Stimulated activated naive CD8-positive, alpha-beta T cell treated with anti-CD3 and anti-CD28 coated beads, Interleukin-15, Interleukin-2, amounts not matched to agents 100 U/mL and 50 U/mL, for 24 hours (primary cell): ENCODE measurements around the gene ARSG.
"Not testable (repeated sequence)": the region's sequence is repeated elsewhere in the genome, so short reads cannot be mapped to it uniquely, and the experiment has no call there.

Source experiments
- ATAC-seq: fragments of 150-1000 bp; cut with Tn5 transposase; one replicate; pipeline ENCODE4 v1.10.0; 2021
- DNase-seq: peaks from one replicate; pipeline ENCODE4 v3.0.0; 2021

The ARSG gene

DNA sequence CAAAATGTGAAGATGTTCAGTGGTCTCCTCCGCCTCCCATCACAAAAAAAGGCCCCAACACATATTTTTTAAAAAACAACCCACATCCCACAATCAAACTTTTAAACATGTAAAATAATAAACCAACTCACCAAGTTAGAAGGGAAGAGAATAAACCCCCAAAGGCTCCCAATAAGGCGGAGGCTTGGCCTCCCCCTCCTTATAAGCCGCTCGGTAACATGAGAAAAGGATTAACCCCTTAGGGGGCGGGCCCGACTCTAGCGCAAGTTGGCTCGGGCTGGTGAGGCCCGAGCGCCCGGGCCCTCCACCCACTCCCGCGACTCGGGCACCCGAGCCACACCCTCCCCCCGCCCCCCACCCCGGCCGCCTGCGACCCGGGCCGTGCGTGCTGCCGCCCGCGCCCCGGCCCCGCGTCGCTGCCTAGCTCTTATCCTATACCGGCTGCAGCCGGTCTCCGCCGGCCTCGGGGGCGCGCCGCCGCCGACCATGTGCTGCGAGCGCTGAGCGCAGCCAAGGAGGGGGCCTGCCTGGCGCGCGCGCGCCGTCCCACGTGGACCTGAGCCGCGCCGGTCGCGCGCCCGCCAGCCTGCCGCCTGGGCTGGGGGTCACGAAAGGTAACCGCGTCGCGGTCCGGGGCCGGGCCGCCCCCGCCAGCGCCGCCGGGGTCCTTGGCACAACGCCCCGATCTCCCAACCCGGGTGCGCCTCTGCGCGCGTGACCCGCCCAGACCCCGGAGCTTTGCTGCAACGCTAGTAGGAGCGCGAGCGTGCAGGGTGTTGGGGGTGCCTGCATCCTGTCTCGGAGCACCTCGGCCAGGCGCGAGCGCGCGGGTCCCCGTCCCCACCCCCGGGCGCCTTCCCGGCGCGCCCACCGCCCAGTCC lies at the start of gene ARSG, which contains the start of gene SLC16A6:
TSS of gene ARSG (plus strand) at position 541 of the 881 bp plus-strand sequence. CDS start 15,999 bp downstream, outside the sequence.
TSS of gene SLC16A6 (minus strand) at position 173 of the 881 bp plus-strand sequence. CDS start 12,807 bp downstream, outside the sequence.
- ATAC-seq (peak; percentile 73), DNase-seq (peak; percentile 86)

DNA sequence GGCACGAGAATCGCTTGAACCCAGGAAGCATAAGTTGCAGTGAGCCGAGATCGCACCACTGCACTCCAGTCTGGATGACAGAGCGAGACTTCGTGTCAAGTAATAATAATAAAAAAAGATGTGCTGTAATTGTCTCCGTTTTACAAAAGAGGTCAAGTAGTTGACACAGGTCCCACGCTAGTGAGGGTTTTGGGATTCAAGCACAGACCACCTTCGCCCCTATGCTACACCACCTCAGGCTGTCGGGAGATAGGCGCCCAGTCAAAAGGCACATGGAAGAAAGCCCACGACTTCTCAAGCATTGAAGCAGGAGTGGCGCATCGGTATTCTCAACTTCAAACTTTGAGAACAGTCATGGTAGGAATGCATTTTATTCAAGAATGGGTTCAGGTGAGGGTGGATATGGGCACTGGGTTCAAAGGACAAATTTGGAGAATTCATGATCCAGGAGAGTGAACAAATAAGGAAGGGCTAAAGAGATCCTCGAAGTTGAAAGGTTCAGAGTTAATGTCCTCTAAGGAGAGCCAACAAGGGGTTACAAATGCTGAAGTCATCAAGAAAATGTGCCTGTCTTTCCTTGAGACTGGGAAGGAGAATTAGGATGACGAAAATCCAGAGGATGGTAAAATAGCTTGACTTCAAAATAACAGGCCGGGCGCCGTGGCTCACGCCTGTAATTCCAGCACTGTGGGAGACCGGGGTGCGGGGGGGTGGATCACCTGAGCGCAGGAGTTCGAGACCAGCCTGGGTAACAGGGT lies 44.8 kb upstream of the ARSG start:
- DNase-seq (no peak), ATAC-seq (no peak)

DNA sequence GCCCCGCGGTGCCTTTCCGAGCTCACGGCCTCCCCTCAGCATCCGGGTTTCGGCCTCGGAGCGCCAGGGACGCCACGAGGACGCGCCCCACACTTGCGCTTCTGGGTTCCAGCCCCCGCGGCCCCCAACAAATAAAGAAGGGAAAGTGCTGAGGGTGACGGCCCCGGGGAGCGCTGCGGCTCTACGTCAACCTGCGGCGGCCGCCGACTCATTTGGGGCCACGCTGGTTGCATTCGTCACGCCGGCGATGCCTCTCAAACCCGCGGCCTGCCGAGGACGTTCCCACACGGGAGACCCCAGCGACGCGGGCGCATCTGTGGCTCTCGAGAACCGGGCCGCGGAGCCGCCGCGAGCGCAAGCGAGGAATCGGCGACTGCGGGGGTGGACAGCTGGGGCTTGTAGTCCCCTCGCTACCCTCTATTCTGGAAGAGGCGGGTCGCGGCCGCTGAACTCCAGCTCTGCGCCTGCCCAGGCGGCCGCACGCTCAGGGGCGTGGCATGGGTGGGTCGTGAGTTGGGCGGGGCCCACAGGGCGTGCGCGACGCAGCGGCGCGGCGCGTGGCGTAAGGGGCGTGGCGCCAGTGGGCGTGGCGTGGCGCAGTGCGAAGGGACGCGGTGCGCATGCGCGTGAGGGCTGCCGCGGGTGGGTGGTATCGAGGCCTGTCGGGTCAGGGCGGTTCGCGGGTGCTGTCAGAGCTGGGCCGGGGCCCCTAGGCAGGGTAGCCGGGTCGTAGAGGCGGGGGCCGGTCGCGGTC lies 43.7 kb upstream of the ARSG start, which contains the start of gene AMZ2:
TSS of gene AMZ2 (plus strand) at position 599 of the 754 bp plus-strand sequence. CDS start 2,145 bp downstream, outside the sequence.
- ATAC-seq (peak; percentile 88), DNase-seq (peak; percentile 99)

DNA sequence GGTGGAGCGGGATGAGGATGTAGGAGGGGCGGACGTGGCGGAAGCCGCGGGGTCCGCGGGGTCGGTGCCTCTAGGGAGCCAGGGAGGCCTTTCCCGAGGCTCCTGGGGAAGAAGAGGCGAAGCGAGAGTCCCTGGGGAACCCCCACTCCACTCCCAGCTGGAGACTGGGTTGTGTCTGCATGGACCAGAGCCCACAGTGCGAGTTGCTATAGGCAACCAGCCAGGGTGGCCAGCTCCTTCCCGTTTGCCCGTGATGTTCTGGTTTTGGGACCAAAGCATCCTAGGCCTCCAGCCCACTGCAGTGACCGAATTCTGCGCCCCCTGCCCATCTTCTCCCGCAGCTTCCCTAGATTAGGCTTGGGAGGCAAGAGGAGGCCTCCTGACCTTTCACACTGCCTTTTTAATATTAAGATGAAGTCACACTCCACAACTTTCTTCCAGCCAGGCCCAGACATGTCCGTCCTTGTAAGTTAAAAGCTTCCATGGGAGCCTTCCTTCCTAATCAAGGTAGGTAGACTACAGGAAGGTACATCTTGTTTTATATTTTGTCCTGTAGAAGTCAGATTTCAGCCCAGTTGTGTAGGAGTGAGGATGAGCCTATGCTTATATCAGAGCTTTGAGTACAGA lies 43.0 kb upstream of the ARSG start:
- ATAC-seq, result peak; percentile 45
- no peak for DNase-seq

DNA sequence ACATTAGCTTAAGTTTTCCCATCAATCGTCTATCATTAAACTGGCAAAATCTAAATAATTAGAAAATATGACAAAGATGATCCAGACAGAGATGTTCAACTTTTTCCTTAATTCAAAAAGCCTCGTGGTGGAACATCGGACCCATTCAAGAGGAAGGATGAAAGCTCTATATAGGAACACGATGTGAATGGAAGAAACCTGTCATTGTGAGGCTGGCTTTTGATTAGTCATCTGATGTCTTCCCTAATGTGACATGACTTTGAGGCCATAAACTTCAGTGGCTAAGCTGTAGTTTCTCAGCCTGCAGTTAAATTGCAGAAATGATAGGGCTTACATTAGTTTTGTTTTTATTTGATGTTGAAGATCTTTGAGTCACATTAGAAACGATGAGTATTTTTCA lies 42.4 kb upstream of the ARSG start:
- DNase-seq (no peak), ATAC-seq (peak; percentile 33)

DNA sequence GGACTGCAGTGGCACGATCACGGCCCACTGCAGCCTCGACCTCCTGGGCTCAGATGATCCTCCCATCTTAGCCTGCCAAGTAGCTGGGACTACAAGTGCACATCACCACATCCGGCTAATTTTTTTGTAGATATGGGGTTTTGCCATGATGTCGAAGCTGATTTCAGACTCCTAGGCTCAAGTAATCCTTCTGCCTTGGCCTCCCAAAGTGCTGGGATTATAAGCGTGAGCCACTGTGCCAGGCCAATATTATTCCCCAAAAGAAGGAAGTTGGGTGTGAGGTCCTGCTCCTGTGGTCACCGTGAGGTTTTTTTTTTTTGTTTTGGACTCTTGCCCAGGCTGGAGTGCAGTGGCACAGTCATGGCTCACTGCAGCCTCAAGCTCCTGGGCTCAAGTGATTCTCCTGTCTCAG lies 41.9 kb upstream of the ARSG start:
- ATAC-seq, result no peak

DNA sequence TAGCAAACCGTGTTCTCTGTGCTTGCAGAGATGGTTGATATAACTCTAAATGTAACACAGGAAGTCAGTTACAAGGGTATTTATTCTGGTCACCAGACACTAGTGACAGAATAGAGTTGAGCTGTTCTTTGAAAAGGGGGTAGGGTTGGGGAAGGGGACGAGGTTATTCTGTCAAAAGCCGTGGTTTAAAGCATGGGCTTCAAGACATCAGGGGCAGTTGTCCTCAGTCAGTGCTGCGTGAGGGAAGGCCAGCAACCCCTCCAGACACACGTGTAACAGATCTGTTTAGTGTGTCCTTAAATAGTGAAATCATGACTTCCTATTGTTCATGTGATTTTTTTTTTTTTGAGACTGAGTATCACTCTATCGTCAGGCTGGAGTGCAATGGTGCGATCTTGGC lies 37.9 kb upstream of the ARSG start:
- DNase-seq, ATAC-seq: not testable (repeated sequence)

More for the DNA sequence above, 41.9 kb upstream of the ARSG start:
- no peak for DNase-seq

DNA sequence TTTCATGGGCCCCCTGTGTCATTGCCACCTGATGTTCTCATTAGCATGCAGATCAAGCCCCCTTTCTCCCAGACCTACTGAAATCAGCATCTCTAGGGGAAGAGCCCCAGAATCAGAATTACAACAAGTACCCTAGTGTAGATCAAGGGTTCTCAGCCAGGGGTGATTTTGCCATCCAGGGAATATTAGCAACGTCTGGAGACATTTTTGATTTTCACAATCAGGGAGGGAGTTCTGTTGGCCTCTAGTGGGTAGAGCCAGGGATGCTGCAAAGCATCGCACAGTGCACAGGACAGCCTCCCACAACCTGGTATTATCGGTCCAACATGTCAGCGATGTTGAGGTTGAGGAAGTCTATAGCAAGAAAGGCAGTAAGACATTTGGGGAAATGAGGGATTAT lies 36.1 kb upstream of the ARSG start:
- ATAC-seq (no peak), DNase-seq (no peak)

DNA sequence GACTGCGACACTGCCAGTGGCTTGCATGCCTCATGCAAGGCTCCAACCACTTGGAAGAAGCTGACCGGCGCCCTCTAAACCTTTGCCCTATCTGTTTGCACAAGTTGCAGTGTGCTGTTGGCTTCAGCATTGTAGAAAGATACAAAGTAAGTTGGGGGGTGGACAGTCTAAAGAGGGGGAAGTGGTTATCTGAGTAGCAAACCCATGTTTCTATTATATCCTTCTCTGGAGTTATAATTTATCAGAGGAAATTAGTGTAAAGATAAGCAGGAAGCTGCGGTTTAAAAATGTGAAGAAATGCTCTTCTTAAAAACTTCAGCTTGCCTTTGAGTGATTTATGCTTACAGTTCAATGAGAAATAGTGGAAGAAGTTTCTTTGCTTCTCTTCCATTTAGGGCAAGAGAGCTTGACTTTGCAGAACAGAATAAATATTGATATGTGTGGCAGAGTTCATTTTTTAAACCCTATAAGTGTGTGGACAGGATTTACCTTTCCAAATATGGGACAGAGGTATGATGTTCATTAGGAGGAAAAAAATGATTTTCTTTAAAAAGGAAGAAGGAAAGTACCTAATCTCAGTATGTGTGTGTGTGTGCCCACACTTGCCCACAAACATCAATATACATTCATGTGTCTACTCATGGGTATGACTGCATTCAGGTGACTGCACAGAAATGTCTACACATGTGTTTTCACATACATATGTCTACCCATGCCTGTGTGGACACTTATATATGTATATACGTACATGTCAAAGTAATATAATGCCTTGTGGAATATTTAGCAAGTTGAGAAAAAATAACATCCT lies 35.4 kb upstream of the ARSG start:
- ATAC-seq (peak; percentile 58), DNase-seq (no peak)

DNA sequence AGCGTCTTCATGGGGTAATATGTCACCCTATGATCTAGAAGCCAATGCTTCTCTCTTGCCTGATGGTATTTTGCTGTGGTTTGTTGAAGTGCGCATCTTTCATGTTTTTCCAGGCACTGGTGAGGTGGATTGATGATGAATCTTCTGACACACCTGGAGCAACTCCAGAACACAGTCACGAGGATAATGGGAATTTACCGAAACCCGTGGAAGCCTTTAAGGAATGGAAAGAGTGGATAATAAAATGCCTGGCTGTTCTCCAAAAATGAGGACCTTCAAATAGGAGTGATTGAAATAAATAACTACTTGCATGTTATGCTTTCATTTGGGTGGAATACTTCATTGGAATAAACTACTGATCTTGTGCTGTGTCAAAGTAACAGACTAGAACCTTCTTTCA lies 34.6 kb upstream of the ARSG start:
- not testable (repeated sequence) for DNase-seq

DNA sequence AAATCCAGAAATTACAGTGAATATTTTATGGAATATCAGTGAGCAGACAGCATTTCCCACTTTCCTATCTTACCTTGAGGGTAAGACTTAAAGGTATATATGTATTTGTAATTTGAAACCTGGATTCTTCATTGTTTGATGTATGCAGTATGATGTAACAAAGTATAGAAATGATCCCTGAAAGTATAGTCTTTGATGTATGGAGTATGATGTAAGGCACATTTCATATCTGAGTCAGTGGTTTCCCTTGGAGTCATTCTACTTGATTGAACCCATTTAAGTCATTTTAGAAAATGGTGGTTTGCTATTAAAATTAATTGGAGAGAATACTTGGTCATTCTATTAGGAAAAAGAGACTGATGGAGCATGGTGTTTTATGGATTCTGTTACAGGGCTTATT lies 33.4 kb upstream of the ARSG start:
- no peak for DNase-seq
- no peak for ATAC-seq

More for the DNA sequence above, 34.6 kb upstream of the ARSG start:
- not testable (repeated sequence) for ATAC-seq

DNA sequence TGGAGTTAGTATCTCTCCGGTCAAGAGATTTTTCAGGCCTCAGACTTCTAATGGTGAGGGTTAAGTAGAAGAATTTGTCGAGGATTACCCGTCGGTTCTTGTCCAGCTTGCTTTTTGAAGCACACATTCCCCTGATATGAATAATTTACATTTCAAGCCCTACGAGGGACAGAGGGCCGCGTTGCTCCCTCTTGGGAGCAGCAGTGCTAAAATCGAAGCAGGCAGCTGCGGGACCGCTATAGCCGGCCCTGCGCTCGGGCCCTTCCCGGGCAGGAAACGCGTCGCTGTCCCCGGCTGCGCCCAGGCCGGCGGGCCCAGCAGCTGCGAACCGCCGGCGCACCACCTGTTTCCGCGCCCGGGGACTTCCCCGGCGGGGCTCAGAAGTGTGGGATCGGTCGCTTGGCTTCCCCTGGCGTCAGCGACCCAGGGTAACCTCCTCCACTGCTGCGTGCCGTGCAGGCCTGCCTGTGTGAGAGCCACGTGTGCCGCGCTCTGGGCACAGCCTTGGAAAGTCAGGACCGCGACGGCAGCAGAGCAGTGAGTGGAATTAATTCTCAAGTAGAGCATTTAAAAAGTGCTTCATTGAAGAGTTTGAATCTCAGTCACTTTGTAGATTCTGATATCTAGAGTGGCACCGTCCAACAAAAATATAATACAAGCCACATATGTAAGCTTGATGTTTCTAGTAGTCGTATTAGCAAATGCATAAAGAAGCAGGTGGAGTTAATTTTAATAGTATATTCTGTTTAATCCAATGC lies 32.2 kb upstream of the ARSG start:
- DNase-seq (peak; percentile 79), ATAC-seq (peak; percentile 96)

DNA sequence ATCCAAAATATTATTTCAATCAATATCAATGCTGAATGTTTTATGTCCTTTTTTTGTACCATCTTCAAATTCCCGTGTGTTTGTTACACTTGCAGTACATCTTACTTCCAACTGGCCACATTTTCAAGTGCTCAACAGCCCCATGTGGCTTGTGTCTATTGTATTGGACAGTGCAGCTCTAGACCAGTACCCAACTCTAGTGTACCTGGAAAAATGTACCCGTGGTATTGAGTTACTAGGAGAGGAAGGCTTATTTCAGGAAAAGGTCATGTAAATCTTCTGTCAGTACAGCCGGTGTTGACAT lies 31.7 kb upstream of the ARSG start:
- DNase-seq, ATAC-seq: not testable (repeated sequence)

DNA sequence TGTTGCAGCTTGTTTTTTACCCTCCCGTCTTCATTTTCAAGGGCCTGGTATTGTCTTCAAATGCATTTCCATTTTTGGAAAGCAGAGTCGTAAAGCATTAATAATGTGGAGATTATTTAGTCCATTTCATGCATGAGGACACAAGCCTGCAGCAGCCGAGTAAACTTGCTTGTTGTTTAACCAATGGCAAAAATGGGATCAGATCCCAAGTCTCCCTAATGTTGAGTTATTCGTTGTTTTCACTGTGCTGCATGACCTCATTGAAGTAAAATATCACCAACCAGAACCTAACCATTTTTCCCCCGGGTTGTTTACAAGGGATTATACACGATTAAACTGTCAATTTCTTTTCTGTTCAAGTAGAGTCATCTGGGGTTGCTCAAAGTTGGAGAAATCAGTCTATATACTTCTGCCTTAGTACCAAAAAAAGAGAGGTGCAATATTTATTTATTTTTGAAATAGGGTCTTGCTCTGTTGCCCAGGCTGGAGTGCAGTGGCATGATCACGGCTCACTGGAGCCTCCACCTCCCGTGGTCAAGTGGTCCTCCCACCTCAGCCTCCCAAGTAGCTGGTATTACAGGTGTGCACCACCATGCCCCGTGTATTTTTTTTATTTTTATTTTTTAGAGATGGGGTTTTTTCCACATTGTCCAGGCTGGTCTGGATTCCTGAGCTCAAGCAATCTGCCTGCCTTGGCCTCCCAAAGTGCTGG lies 31.1 kb upstream of the ARSG start:
- ATAC-seq, result no peak
- DNase-seq, result no peak

DNA sequence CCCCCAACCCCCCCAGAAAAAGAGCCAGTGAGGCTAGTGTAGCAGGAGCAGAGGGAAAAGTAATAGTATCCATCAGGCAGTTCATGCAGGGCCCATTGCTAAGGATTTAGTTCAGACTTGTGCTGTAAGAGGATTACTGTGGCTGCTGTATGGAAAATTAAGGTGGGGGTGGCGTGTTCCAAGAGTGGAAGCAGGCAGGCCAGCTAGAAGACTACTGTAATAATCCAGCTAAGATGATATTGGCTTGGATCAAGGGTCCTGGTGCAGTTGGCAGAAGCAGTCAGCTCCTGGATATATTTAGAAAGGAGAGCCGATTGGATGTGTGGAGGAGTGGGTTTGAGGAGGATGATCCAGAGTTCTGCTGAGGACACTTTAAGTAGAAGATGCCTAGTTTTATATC lies 28.8 kb upstream of the ARSG start:
- not testable (repeated sequence) for DNase-seq, ATAC-seq

DNA sequence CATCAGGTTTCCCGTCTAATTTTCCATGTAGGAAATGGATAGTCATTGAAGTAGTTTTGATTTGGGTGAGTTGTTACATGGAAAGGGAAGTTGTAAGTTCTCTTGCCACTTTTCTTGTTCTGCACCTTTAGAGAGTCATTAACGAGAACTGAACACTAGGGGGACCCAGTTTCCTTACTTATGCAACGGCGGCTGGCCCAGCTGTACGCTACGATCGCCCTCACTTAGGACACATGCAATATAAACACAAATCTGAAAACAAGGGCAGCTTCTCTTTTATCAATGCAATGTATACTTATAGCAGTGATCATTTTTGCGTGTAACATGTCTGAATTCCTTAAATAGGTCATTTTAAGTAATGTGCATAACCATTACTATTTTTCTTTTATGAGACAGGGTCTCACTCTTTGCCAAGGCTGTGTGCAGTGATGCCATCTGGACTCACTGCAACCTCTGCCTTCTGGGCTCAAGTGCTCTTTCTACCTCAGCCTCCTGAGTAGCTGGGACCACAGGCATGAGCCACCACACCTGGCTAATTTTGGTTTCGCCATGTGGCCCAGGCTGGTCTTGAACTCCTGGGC lies 28.1 kb upstream of the ARSG start:
- peak; percentile 41 for ATAC-seq
- not testable (repeated sequence) for DNase-seq

DNA sequence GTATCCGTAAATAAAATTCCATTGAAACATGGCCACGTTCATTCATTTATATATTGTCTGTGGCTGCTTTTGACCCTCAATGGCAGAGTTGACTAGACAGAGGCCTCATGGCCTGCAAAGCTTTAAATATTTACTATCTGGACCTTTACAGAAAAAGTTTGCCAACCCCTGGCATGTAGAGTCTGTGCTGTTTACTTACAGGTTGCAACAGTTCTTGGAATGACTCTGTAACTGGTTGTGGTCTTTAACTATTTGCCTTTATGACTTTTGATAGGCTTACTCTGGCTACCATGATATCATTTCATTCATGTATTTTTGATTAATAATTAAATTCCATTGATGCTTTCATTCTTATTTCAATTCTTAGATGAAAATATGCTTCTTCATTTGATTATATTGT lies 25.5 kb upstream of the ARSG start:
- DNase-seq, ATAC-seq: not testable (repeated sequence)

DNA sequence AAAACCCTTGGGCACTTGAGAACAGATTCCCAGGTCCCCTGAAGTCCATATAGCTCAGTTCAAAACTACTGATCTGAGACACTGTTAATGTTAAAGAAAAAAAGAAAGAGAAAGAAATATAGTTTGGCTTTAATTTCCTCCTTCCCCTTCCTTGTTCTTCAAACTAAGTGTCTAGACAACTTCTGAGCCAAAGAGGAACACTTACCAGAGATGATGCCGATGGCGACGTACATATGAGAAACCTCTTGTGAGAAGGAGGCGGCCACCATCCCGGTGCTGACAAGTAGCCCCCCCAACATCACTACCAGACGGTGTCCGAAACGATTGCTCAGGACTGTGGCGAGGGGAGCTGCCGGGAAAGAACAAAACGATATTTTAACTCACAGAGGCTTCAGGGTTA lies 17.6 kb upstream of the ARSG start:
- DNase-seq (no peak), ATAC-seq (no peak)

DNA sequence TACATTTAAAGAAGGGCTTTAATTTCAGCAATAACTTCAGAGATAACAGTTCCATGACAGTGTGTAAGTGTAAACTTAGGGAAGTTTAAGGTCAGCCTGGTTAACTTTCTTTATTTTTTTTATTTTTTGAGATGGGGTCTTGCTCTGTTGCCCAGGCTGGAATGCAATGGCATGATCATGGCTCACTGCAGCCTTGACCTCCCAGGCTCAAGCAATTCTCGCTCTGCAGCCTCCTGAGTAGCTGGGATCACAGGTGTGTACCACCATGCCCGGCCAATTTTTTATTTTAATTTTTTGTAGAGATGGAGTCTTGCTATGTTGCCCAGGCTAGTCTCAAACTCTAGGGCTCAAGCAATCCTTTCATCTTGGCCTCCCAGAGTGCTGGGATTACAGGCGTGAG lies 15.0 kb upstream of the ARSG start:
- not testable (repeated sequence) for ATAC-seq, DNase-seq
